Measurements from ENCODE around the gene OR10A6. TPM values are rescaled to one million over a fixed set of nuclear protein-coding genes. Genes with fewer than 3 reads are reported as not detected.

OR10A6 gene
- total and polyA plus RNA-seq, 2 of the 4 experiments (the other 2 are of a cell fraction) = 0.19 TPM; not detected in 1

DNA sequence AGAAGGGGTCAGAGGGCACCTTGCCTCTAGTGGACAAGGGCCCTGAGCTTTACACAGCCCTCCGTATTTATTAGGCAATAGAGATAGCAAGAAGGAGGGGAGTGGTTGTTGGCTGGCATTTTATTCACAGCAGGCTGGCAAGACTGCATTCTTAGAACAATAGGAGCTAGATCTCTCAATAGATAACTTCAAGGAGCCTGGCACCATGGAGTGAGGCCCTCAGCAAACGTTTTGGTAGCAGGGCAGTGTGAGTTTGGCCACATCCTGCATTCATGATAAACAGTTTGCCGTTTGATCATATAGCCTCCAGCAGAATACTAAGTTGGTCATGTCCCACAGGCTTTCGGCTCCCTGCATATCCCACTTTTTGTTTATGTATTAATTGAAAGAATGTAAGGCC, 31.6 kb downstream of the OR10A6 start:
- DNase-seq (no peak), ATAC-seq (ENCODE audit: low read depth) (no peak)
- Histone ChIP-seq H3K27me3 (ENCODE audit: control insufficient read depth, insufficient read depth, low read length) (no peaks in the 10 kb centered on the region), H3K36me3 (ENCODE audit: control insufficient read depth, insufficient read depth, low read length) (no peaks in the 10 kb centered on the region), H4K8ac (ENCODE audit: low read depth in 2 of 2, low read length in 2 of 2) (no peak overlapping the region), H3K9ac (ENCODE audit: low read depth, low read length) (no peak overlapping the region), H4K5ac (ENCODE audit: low read depth, low read length) (no peak overlapping the region), H3K9me3 (ENCODE audit: control insufficient read depth, insufficient read depth, low read length) (no peaks in the 10 kb centered on the region), H2BK15ac (ENCODE audit: low read depth, low read length) (no peak overlapping the region), H2AK9ac (replicated peaks; ENCODE audit: low read depth, low read length, poor library complexity) (no peak overlapping the region), H3K4ac (ENCODE audit: low read depth, low read length) (no peak overlapping the region), H2BK120ac (ENCODE audit: low read depth, low read length) (no peak overlapping the region), H3K4me2 (ENCODE audit: low read depth, low read length) (no peak overlapping the region), H2BK5ac (ENCODE audit: low read depth, low read length, poor library complexity, severe bottlenecking) (no peak overlapping the region), H3K9me1 (ENCODE audit: insufficient read depth, low read length) (no peaks in the 10 kb centered on the region), H4K20me1 (ENCODE audit: insufficient read depth, low read length) (no peaks in the 10 kb centered on the region), H3K4me3 (ENCODE audit: insufficient read depth, low read depth, low read length) (no peak overlapping the region), H3K18ac (ENCODE audit: low read depth, low read length) (no peak overlapping the region), H3K27ac (ENCODE audit: insufficient read depth, low read length) (no peak overlapping the region), H3K56ac (ENCODE audit: extremely low read depth, insufficient read depth, low read length) (no peak overlapping the region), H3K23ac (ENCODE audit: low read depth, low read length) (no peak overlapping the region), H3K79me1 (ENCODE audit: low read depth in 1 of 2, low read length in 2 of 2) (no peaks in the 10 kb centered on the region), H3K4me1 (ENCODE audit: control insufficient read depth, insufficient read depth, low read length) (no peaks in the 10 kb centered on the region), H2AFZ (replicated peaks; ENCODE audit: low read length, poor library complexity) (no peak overlapping the region), H4K91ac (ENCODE audit: insufficient read depth, low read depth, low read length) (no peak overlapping the region), H2AK5ac (ENCODE audit: low read depth, low read length) (no peak overlapping the region), H2BK20ac (ENCODE audit: low read depth, low read length) (no peak overlapping the region), H3K14ac (replicated peaks; ENCODE audit: low read depth, low read length) (no peak overlapping the region)
- in situ Hi-C loops (cut with MboI; ENCODE audit: low sequenced_read_pairs) = loop anchor here (10.0 to 25.0 kb wide), 2 partner anchors 195 to 337 kb away; no protein-coding TSS in a partner anchor
- no TSS peak for BruUV-seq (replicated peaks)
- WGBS, 2 experiments (ENCODE audit: extremely low coverage in 2 of 2, insufficient read length in 1 of 2) = no CpG with 5 or more reads among the region's 4 CpGs
- no peak for TF ChIP-seq SMC3 (IDR thresholded peaks at IDR 0.05; ENCODE audit: low read depth, low read length)
- TF ChIP-seq MAZ (IDR thresholded peaks at IDR 0.05; ENCODE audit: borderline replicate concordance, low read depth, low read length) = no peak
- no peak for TF ChIP-seq CEBPB (IDR thresholded peaks at IDR 0.05; ENCODE audit: low read depth, low read length)
- TF ChIP-seq, protein P1, sequence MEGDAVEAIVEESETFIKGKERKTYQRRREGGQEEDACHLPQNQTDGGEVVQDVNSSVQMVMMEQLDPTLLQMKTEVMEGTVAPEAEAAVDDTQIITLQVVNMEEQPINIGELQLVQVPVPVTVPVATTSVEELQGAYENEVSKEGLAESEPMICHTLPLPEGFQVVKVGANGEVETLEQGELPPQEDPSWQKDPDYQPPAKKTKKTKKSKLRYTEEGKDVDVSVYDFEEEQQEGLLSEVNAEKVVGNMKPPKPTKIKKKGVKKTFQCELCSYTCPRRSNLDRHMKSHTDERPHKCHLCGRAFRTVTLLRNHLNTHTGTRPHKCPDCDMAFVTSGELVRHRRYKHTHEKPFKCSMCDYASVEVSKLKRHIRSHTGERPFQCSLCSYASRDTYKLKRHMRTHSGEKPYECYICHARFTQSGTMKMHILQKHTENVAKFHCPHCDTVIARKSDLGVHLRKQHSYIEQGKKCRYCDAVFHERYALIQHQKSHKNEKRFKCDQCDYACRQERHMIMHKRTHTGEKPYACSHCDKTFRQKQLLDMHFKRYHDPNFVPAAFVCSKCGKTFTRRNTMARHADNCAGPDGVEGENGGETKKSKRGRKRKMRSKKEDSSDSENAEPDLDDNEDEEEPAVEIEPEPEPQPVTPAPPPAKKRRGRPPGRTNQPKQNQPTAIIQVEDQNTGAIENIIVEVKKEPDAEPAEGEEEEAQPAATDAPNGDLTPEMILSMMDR (conservative IDR thresholded peaks at IDR 0.05; ENCODE audit: low read depth, low read length) = no peak
- TF ChIP-seq, protein P2, sequence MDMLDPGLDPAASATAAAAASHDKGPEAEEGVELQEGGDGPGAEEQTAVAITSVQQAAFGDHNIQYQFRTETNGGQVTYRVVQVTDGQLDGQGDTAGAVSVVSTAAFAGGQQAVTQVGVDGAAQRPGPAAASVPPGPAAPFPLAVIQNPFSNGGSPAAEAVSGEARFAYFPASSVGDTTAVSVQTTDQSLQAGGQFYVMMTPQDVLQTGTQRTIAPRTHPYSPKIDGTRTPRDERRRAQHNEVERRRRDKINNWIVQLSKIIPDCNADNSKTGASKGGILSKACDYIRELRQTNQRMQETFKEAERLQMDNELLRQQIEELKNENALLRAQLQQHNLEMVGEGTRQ (IDR thresholded peaks at IDR 0.05; ENCODE audit: low read depth, low read length) = no peak
- TF ChIP-seq FOS (IDR thresholded peaks at IDR 0.05; ENCODE audit: low read depth, low read length) = no peak
- no peak for TF ChIP-seq MAFK (IDR thresholded peaks at IDR 0.05; ENCODE audit: low read depth, low read length)
- no peak for TF ChIP-seq RFX5 (IDR thresholded peaks at IDR 0.05; ENCODE audit: low read depth, low read length)
- no peak for TF ChIP-seq NFE2L2 (IDR thresholded peaks at IDR 0.05; ENCODE audit: low read depth, low read length)
- no peak for TF ChIP-seq BHLHE40 (IDR thresholded peaks at IDR 0.05; ENCODE audit: low read depth, low read length)
- TF ChIP-seq RAD21 (IDR thresholded peaks at IDR 0.05; ENCODE audit: low read length) = no peak
- TF ChIP-seq, protein P3, sequence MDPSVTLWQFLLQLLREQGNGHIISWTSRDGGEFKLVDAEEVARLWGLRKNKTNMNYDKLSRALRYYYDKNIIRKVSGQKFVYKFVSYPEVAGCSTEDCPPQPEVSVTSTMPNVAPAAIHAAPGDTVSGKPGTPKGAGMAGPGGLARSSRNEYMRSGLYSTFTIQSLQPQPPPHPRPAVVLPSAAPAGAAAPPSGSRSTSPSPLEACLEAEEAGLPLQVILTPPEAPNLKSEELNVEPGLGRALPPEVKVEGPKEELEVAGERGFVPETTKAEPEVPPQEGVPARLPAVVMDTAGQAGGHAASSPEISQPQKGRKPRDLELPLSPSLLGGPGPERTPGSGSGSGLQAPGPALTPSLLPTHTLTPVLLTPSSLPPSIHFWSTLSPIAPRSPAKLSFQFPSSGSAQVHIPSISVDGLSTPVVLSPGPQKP (IDR thresholded peaks at IDR 0.05; ENCODE audit: borderline replicate concordance, low read depth, low read length) = no peak
- TF ChIP-seq CHD1 (IDR thresholded peaks at IDR 0.05; ENCODE audit: low read depth, low read length) = no peak
- no peak for TF ChIP-seq POLR2A (IDR thresholded peaks at IDR 0.05; ENCODE audit: low read depth, low read length)
- TF ChIP-seq RCOR1 (IDR thresholded peaks at IDR 0.05; ENCODE audit: insufficient replicate concordance, low read length) = no peak
- CTCF ChIA-PET = interaction anchor here (1.9 kb wide), 1 partner anchor 87 kb away, joined by 6 read pairs; the partner anchor contains the start of gene EIF3F
- intact Hi-C loops (cut with micrococcal nuclease) = loop anchor here (10.0 kb wide), 1 partner anchor 325 kb away; no protein-coding TSS in a partner anchor
- POLR2A ChIA-PET (ENCODE audit: unreplicated experiment) = no interaction called here
- dilution Hi-C loops (cut with HindIII; ENCODE audit: low sequenced_read_pairs, unreplicated experiment) = no loop called here

Data from IMR-90 (cell line).